H9 (cell line): ENCODE results near the gene PSMD6. TPM values are rescaled to one million over a fixed set of nuclear protein-coding genes. Genes with fewer than 3 reads are reported as not detected.

Experiments
- DNase-seq: peaks from one replicate; pipeline ENCODE4 v3.0.0-alpha.2; 2017
- H2AFZ ChIP-seq: one replicate; pipeline ENCODE4 v1.6.1; 2013; ENCODE audit warnings: mild to moderate bottlenecking, low read length, control low read depth, moderate library complexity
- H2AK5ac ChIP-seq: 2 replicates; pipeline ENCODE4 v1.6.1; 2013; ENCODE audit warnings: low read length, control low read depth, mixed read lengths; ENCODE audit not compliant: insufficient read length
- H2BK120ac ChIP-seq: one replicate; pipeline ENCODE4 v1.6.1; 2013; ENCODE audit warnings: low read depth, mild to moderate bottlenecking, low read length, control low read depth, inconsistent platforms; ENCODE audit not compliant: poor library complexity, severe bottlenecking
- H2BK12ac ChIP-seq: 2 replicates; pipeline ENCODE4 v1.6.1; 2013; ENCODE audit warnings: low read length, control low read depth, mixed read lengths, low read depth; ENCODE audit not compliant: insufficient read length
- H2BK15ac ChIP-seq: 2 replicates; pipeline ENCODE4 v1.6.1; 2013; ENCODE audit warnings: low read depth, low read length, control low read depth
- H2BK20ac ChIP-seq: one replicate; pipeline ENCODE4 v1.6.1; 2013; ENCODE audit warnings: low read depth, mild to moderate bottlenecking, low read length, control low read depth, inconsistent platforms; ENCODE audit not compliant: poor library complexity, severe bottlenecking
- H2BK5ac ChIP-seq: 2 replicates; pipeline ENCODE4 v1.6.1; 2013; ENCODE audit warnings: low read length, control low read depth, mixed read lengths; ENCODE audit not compliant: insufficient read length
- H3K14ac ChIP-seq: 2 replicates; pipeline ENCODE4 v1.6.1; 2013; ENCODE audit warnings: low read length, control low read depth; ENCODE audit not compliant: insufficient read depth
- H3K18ac ChIP-seq: 2 replicates; pipeline ENCODE4 v1.6.1; 2013; ENCODE audit warnings: low read depth, mild to moderate bottlenecking, mixed read lengths, low read length, control low read depth; ENCODE audit not compliant: insufficient read length
- H3K23ac ChIP-seq: 2 replicates; pipeline ENCODE4 v1.6.1; 2013; ENCODE audit warnings: low read length, control low read depth, mixed read lengths, low read depth; ENCODE audit not compliant: insufficient read length
- H3K23me2 ChIP-seq: 2 replicates; pipeline ENCODE4 v1.6.1; 2013; ENCODE audit warnings: low read depth, mild to moderate bottlenecking, mixed read lengths, low read length, control low read depth; ENCODE audit not compliant: insufficient read length, poor library complexity, severe bottlenecking
- H3K27ac ChIP-seq: 2 replicates; pipeline ENCODE4 v1.5.1; 2013; ENCODE audit warnings: low read length, control low read depth, mixed read lengths, low read depth; ENCODE audit not compliant: insufficient read length
- H3K27me3 ChIP-seq: 2 replicates; pipeline ENCODE4 v1.6.1; 2013; ENCODE audit warnings: low read length, control low read depth, inconsistent platforms; ENCODE audit not compliant: insufficient read depth
- H3K4ac ChIP-seq: 2 replicates; pipeline ENCODE4 v1.6.1; 2013; ENCODE audit warnings: low read depth, mild to moderate bottlenecking, control low read depth, inconsistent platforms, low read length, moderate library complexity
- H3K4me1 ChIP-seq: 2 replicates; pipeline ENCODE4 v1.6.1; 2013; ENCODE audit warnings: low read length, control low read depth, inconsistent platforms; ENCODE audit not compliant: insufficient read depth
- H3K4me2 ChIP-seq: 2 replicates; pipeline ENCODE4 v1.6.1; 2013; ENCODE audit warnings: low read length, control low read depth, mixed read lengths; ENCODE audit not compliant: insufficient read length, insufficient read depth
- H3K56ac ChIP-seq: 2 replicates; pipeline ENCODE4 v1.6.1; 2013; ENCODE audit warnings: low read depth, mild to moderate bottlenecking, mixed read lengths, low read length, control low read depth; ENCODE audit not compliant: insufficient read length
- H3K79me1 ChIP-seq: 2 replicates; pipeline ENCODE4 v1.6.1; 2013; ENCODE audit warnings: low read depth, mild to moderate bottlenecking, moderate library complexity, low read length, control low read depth, inconsistent platforms; ENCODE audit not compliant: insufficient read depth, poor library complexity, severe bottlenecking
- H3K79me2 ChIP-seq: 2 replicates; pipeline ENCODE4 v1.6.1; 2013; ENCODE audit warnings: low read length, control low read depth, inconsistent platforms; ENCODE audit not compliant: insufficient read depth
- H3K9ac ChIP-seq: 2 replicates; pipeline ENCODE4 v1.6.1; 2013; ENCODE audit warnings: low read length, control low read depth, mixed read lengths; ENCODE audit not compliant: insufficient read length; ENCODE audit errors: extremely low read depth
- H3K9me3 ChIP-seq: one replicate; pipeline ENCODE4 v1.6.1; 2013; ENCODE audit warnings: low read depth, low read length, inconsistent platforms; ENCODE audit not compliant: control insufficient read depth
- H3T11ph ChIP-seq: one replicate; pipeline ENCODE4 v1.6.1; 2013; ENCODE audit warnings: mild to moderate bottlenecking, low read length, control low read depth, inconsistent platforms
- H4K20me1 ChIP-seq: one replicate; pipeline ENCODE4 v1.6.1; 2013; ENCODE audit not compliant: control insufficient read depth, insufficient read length, insufficient read depth
- H4K5ac ChIP-seq: 2 replicates; pipeline ENCODE4 v1.6.1; 2013; ENCODE audit warnings: low read depth, mild to moderate bottlenecking, mixed read lengths, low read length, control low read depth; ENCODE audit not compliant: insufficient read length
- H4K8ac ChIP-seq: replicated peaks from 2 replicates; pipeline ENCODE4 v1.6.1; 2013; ENCODE audit warnings: low read length, control low read depth, mixed read lengths, low read depth; ENCODE audit not compliant: insufficient read length
- H4K91ac ChIP-seq: 2 replicates; pipeline ENCODE4 v1.6.1; 2013; ENCODE audit warnings: low read depth, mild to moderate bottlenecking, moderate library complexity, mixed read lengths, low read length, control low read depth; ENCODE audit not compliant: insufficient read length
- H3K27ac Mint-ChIP-seq, 3 experiments: 2 replicates in 2 of 3; 3 replicates in 1 of 3; pipeline ENCODE4 v1.8.0; 2020 to 2021; ENCODE audit warnings: mixed read lengths in 3 of 3, mild to moderate bottlenecking in 1 of 3, moderate library complexity in 1 of 3
- H3K27me3 Mint-ChIP-seq: 2 replicates; pipeline ENCODE4 v1.8.0; 2021; ENCODE audit warnings: low read depth, mild to moderate bottlenecking, moderate library complexity, mixed read lengths
- H3K36me3 Mint-ChIP-seq, 3 experiments: 2 replicates in 2 of 3; 3 replicates in 1 of 3; pipeline ENCODE4 v1.8.0; 2020 to 2021; ENCODE audit warnings: low read depth in 3 of 3, mixed read lengths in 3 of 3; ENCODE audit not compliant: insufficient read depth in 1 of 3
- H3K4me1 Mint-ChIP-seq, 2 experiments: 2 replicates each; pipeline ENCODE4 v1.8.0; 2020; ENCODE audit warnings: mixed read lengths in 2 of 2
- H3K4me3 Mint-ChIP-seq, 2 experiments: 2 replicates in 1 of 2; 3 replicates in 1 of 2; pipeline ENCODE4 v1.8.0; 2020 to 2021; ENCODE audit warnings: mild to moderate bottlenecking in 2 of 2, mixed read lengths in 2 of 2, moderate library complexity in 1 of 2
- H3K9me3 Mint-ChIP-seq, 2 experiments: 2 replicates in 1 of 2; 3 replicates in 1 of 2; pipeline ENCODE4 v1.8.0; 2020; ENCODE audit warnings: mild to moderate bottlenecking in 2 of 2, mixed read lengths in 2 of 2, moderate library complexity in 1 of 2
- WGBS: extraction: QIAGEN DNeasy Blood & Tissue Kit; methylation state at CpG from one replicate; pipeline ENCODE4 v1.1.7; 2013; ENCODE audit warnings: missing lambda C conversion rate, low lambda C conversion rate, mixed read lengths; ENCODE audit not compliant: insufficient read length; ENCODE audit errors: extremely low coverage; 5-methylcytosine and 5-hydroxymethylcytosine counted together
- total RNA-seq: library from RNA; stranded (reverse); gene quantifications from 2 replicates; pipeline ENCODE4 v1.2.1, GENCODE V29; 2021
- TF ChIP-seq, protein P1 (sequence below): fragments of 200-600 bp; sonication (generic); conservative IDR thresholded peaks from 3 replicates; pipeline ENCODE4 v1.8.0; 2021; ENCODE audit warnings: antibody characterized with exemption, mild to moderate bottlenecking

PSMD6 gene
- total RNA-seq, 1 experiment from 2014 or later: 112 TPM

DNA sequence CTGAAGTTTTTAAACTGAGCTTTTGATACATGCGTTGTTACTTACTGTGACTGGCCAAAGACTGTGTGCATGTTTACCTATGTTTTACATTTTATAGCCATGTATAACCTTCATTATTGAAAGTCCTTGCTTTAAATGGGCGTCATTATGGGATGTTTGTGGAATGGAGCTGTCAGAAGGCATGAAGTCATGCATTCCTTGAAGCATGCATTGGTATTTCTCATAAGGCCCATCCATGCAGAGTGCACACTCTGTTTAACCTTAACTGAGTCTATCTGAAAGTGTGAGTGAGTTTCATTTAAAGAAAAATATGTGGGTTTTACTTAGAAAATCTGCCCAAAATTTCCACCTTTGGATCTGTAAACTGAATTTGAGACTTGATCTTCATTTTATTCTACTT is 51.1 kb downstream of the PSMD6 start:
- no peak overlapping the region for H3K4me2 ChIP-seq
- Mint-ChIP-seq H3K4me3 (no peak overlapping the region), H3K27ac (no peak overlapping the region), H3K27me3 (no peaks in the 10 kb centered on the region), H3K36me3 (peaks cover 0 to 2% (median 0%) of the 10 kb centered on the region in 3 experiments; a peak in 1 of 7 replicates), H3K4me1 (peaks cover 56 to 66% of the 10 kb centered on the region in 2 experiments), H3K9me3 (no peaks in the 10 kb centered on the region)
- no peak overlapping the region for H2BK120ac ChIP-seq
- no peak overlapping the region for H4K8ac ChIP-seq
- no peak overlapping the region for H2BK15ac ChIP-seq
- no peak overlapping the region for H3K4ac ChIP-seq
- no peaks in the 10 kb centered on the region for H4K20me1 ChIP-seq
- DNase-seq: no peak
- H2AFZ ChIP-seq: no peak overlapping the region
- H3K14ac ChIP-seq: no peak overlapping the region
- H2AK5ac ChIP-seq: no peak overlapping the region
- H2BK5ac ChIP-seq: no peak overlapping the region
- H3T11ph ChIP-seq: no peak overlapping the region
- H3K23me2 ChIP-seq: no peaks in the 10 kb centered on the region
- no peak overlapping the region for H3K27ac ChIP-seq
- TF ChIP-seq, protein P1, sequence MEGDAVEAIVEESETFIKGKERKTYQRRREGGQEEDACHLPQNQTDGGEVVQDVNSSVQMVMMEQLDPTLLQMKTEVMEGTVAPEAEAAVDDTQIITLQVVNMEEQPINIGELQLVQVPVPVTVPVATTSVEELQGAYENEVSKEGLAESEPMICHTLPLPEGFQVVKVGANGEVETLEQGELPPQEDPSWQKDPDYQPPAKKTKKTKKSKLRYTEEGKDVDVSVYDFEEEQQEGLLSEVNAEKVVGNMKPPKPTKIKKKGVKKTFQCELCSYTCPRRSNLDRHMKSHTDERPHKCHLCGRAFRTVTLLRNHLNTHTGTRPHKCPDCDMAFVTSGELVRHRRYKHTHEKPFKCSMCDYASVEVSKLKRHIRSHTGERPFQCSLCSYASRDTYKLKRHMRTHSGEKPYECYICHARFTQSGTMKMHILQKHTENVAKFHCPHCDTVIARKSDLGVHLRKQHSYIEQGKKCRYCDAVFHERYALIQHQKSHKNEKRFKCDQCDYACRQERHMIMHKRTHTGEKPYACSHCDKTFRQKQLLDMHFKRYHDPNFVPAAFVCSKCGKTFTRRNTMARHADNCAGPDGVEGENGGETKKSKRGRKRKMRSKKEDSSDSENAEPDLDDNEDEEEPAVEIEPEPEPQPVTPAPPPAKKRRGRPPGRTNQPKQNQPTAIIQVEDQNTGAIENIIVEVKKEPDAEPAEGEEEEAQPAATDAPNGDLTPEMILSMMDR: no peak
- no peak overlapping the region for H4K5ac ChIP-seq
- H3K18ac ChIP-seq: no peak overlapping the region
- no peak overlapping the region for H2BK20ac ChIP-seq
- H3K27me3 ChIP-seq: no peaks in the 10 kb centered on the region
- H3K79me2 ChIP-seq: no peaks in the 10 kb centered on the region
- no peak overlapping the region for H3K9ac ChIP-seq
- WGBS: no CpG with 5 or more reads among the region's 2 CpGs
- H2BK12ac ChIP-seq: no peak overlapping the region
- peaks cover 17% of the 10 kb centered on the region for H3K4me1 ChIP-seq
- H3K79me1 ChIP-seq: peaks cover 2% of the 10 kb centered on the region
- H3K23ac ChIP-seq: no peak overlapping the region
- H3K9me3 ChIP-seq: no peaks in the 10 kb centered on the region
- H3K56ac ChIP-seq: no peak overlapping the region
- no peak overlapping the region for H4K91ac ChIP-seq
